Heart right ventricle (tissue), 16 donors: ENCODE results near the gene MERTK. TPM values are rescaled to one million over a fixed set of nuclear protein-coding genes. Genes with fewer than 3 reads are reported as not detected.

Experiments
- ATAC-seq, 8 donors: fragments of 200-7000 bp; cut with Tn5 transposase; one replicate each; pipeline ENCODE4 v1.9.1; 2020; ENCODE audit warnings: mild to moderate bottlenecking in 8 of 8, moderate library complexity in 8 of 8, moderate number of reproducible peaks in 1 of 8
- DNase-seq, 2 donors: peaks; one replicate each; pipeline ENCODE4 v3.0.0-alpha.2; 2020
- H3K27ac ChIP-seq, 10 donors: fragments of 200-600 bp; sonication (generic) in 2 of 10; one replicate each; pipeline versions ENCODE4 v1.5.0 to v1.8.0; 2020 to 2022; ENCODE audit warnings: mild to moderate bottlenecking in 3 of 10
- H3K27me3 ChIP-seq, 7 donors: fragments of 200-600 bp; one replicate each; pipeline ENCODE4 v1.8.0; 2021 to 2022; ENCODE audit warnings: mild to moderate bottlenecking in 2 of 7
- H3K36me3 ChIP-seq, 9 donors: fragments of 200-600 bp; sonication (generic) in 1 of 9; one replicate each; pipeline versions ENCODE4 v1.5.0 to v1.8.0; 2020 to 2022; ENCODE audit warnings: mild to moderate bottlenecking in 2 of 9
- H3K4me1 ChIP-seq, 9 donors: fragments of 200-600 bp; sonication (generic) in 1 of 9; one replicate each; pipeline versions ENCODE4 v1.5.0 to v1.8.0; 2020 to 2022; ENCODE audit warnings: mild to moderate bottlenecking in 4 of 9
- H3K4me3 ChIP-seq, 10 donors: fragments of 200-600 bp; sonication (generic) in 2 of 10; one replicate each; pipeline versions ENCODE4 v1.5.0 to v1.8.0; 2020 to 2022; ENCODE audit warnings: mild to moderate bottlenecking in 7 of 10, moderate library complexity in 2 of 10
- H3K9me3 ChIP-seq, 11 donors: fragments of 200-600 bp in 10 of 11; sonication (generic) in 2 of 11; one replicate each; pipeline versions ENCODE4 v1.5.0 to v1.8.0; 2013 to 2022; ENCODE audit warnings: mild to moderate bottlenecking in 2 of 11, control low read depth in 1 of 11, moderate library complexity in 1 of 11
- WGBS, 2 donors: extraction: QIAGEN DNeasy Blood & Tissue Kit; methylation state at CpG; one replicate each; pipeline ENCODE4 v1.1.7; 2013; ENCODE audit warnings: inconsistent platforms in 1 of 2; 5-methylcytosine and 5-hydroxymethylcytosine counted together
- intact Hi-C, 10 donors: fragments of 100-400 bp; cut with DNase I; formaldehyde crosslinking; loops; one replicate each; pipeline versions ENCODE4 v1.11.1 to v1.14.2; 2022
- polyA plus RNA-seq, 2 donors: library from polyadenylated mRNA; stranded (reverse); fragments of 200-250 nt; gene quantifications; one replicate each; pipeline ENCODE4 v1.2.3, GENCODE V29; 2013
- total RNA-seq, 10 donors: library from RNA; stranded (reverse); fragmentation: NEBNext Ultra II Directional in 3 of 10; extraction: Animal tissue kit (Norgen Biotek cat#: 25700) in 3 of 10; gene quantifications; one replicate each; pipeline versions ENCODE4 v1.2.1 to v1.2.4, GENCODE V29; 2021 to 2023
- TF ChIP-seq, protein P1 (sequence below), 9 donors: fragments of 200-600 bp; sonication (generic) in 2 of 9; IDR thresholded peaks; one replicate each; pipeline versions ENCODE4 v1.5.0 to v1.8.0; 2021 to 2022; ENCODE audit warnings: antibody characterized with exemption in 9 of 9, mild to moderate bottlenecking in 5 of 9, moderate library complexity in 1 of 9
- donor health status: Arrhythmogenic right ventricular cardiomyopathy.
- donor health status: ischemic (EF 13 %, LVEDD 7.1; RV severe dilation, severe dysfunction).
- donor health status: healthy with polysubstance abuse.
- donor health status: DM: no; HTN: yes; CAD: no.
- donor health status: DM: no; HTN: no; CAD: no.
- donor health status: ischemic (EF 25% LVEDD 6.9; RV normal size, moderate dysfunction).
- donor health status: ischemic (EF 25% LVEDD 5.7; RV mildly dilated, moderate dysfunction).
- donor health status: healthy.
- donor health status: DM: yes; HTN: yes; CAD: no.
- donor health status: Ischemic cardiomyopathy.
- donor health status: ischemic (EF 35%, LVEDD 5.7; RV mildly dilated, moderate dysfunction).
- donor health status: nonischemic (EF 11% LVEDD 7.7; RV severe dilation, severe dysfunction).
- donor health status: DM: yes; HTN: yes; CAD: no.
- donor health status: PGD.
- donor health status: ischemic (EF 29% LVEDD 5.4; RV normal size, mild dysfunction).
- donor health status: nonischemic (EF 23%, LVEDD 6.1; RV moderate dilation, normal function).

MERTK gene
- total and polyA plus RNA-seq, 12 donors, result 2.3 to 8.9 (median 3.9) TPM

DNA sequence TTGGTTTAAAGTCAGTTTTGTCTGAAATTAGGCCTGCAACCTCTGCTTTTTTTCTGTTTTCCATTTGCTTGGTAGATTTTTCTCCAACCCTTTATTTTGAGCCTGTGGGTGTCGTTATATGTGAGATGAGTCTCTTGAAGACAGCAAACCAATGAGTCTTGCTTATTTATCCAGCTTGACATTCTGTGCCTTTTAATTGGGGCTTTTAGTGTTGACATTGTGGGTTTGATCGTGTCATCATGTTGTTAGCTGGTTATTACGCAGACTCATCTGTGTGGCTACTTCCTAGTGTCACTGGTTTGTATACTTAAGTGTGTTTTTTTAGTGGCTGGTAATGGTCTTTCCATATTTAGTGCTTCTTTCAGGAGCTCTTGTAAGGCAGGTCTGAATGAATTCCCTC is 175.5 kb downstream of the MERTK start:
- Histone ChIP-seq H3K27me3 (no peaks in the 10 kb centered on the region), H3K36me3 (peaks cover 0 to 86% (median 13%) of the 10 kb centered on the region in 9 donors), H3K9me3 (peaks cover 0 to 16% (median 0%) of the 10 kb centered on the region in 11 donors), H3K4me1 (peaks cover 0 to 20% (median 7%) of the 10 kb centered on the region in 9 donors), H3K27ac (no peak overlapping the region), H3K4me3 (no peak overlapping the region)
- DNase-seq, result no peak
- intact Hi-C loops, result no loop called here
- ATAC-seq, result no peak
- TF ChIP-seq, protein P1, sequence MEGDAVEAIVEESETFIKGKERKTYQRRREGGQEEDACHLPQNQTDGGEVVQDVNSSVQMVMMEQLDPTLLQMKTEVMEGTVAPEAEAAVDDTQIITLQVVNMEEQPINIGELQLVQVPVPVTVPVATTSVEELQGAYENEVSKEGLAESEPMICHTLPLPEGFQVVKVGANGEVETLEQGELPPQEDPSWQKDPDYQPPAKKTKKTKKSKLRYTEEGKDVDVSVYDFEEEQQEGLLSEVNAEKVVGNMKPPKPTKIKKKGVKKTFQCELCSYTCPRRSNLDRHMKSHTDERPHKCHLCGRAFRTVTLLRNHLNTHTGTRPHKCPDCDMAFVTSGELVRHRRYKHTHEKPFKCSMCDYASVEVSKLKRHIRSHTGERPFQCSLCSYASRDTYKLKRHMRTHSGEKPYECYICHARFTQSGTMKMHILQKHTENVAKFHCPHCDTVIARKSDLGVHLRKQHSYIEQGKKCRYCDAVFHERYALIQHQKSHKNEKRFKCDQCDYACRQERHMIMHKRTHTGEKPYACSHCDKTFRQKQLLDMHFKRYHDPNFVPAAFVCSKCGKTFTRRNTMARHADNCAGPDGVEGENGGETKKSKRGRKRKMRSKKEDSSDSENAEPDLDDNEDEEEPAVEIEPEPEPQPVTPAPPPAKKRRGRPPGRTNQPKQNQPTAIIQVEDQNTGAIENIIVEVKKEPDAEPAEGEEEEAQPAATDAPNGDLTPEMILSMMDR (IDR thresholded peaks at IDR 0.05), result no peak
- WGBS, 2 donors, result 95 to 97% methylated on average over 3 of the region's 3 CpGs

DNA sequence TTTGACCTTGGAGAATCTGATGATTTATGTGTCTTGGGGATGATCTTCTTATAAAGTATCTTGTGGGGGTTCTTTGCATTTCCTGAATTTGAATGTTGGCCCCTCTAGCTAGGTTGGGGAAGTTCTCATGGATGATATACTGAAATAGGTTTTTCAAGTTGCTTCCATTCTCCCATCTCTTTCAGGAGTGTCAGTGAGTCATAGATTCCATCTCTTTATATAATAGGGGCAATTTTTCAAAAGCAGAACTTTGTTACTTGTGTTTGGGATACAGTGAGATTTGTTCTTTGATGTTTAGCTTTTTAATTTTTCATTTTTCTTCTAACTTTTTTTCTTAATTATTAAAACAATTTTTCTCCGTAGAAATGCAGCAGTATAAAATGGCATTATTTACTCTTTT is 176.1 kb downstream of the MERTK start:
- Histone ChIP-seq H3K27ac (no peak overlapping the region), H3K27me3 (no peaks in the 10 kb centered on the region), H3K36me3 (peaks cover 0 to 87% (median 11%) of the 10 kb centered on the region in 9 donors), H3K4me1 (peaks cover 0 to 20% (median 7%) of the 10 kb centered on the region in 9 donors), H3K4me3 (no peak overlapping the region), H3K9me3 (peaks cover 0 to 15% (median 0%) of the 10 kb centered on the region in 11 donors)
- intact Hi-C loops, result no loop called here
- WGBS, 2 donors, result 96 to 98% methylated on average over 1 of the region's 1 CpG
- DNase-seq, result no peak
- no peak for ATAC-seq
- TF ChIP-seq, protein P1 (IDR thresholded peaks at IDR 0.05), result no peak

- Histone ChIP-seq H3K27ac (peak overlapping the region in 9 of 10 donors; percentile 5 to 72 (median 58)), H3K36me3 (peaks cover 0 to 86% (median 12%) of the 10 kb centered on the region in 9 donors)
Observed at GRCh38 chr2:112075490-112076260, 177.3 kb downstream of the MERTK start.

GRCh38 chr2:112077814-112078213 is 179.4 kb downstream of the MERTK start:
- ATAC-seq (no peak), DNase-seq (no peak)
- Histone ChIP-seq H3K27ac (no peak overlapping the region), H3K4me1 (peaks cover 0 to 20% (median 7%) of the 10 kb centered on the region in 9 donors), H3K27me3 (no peaks in the 10 kb centered on the region), H3K4me3 (no peak overlapping the region), H3K9me3 (peaks cover 0 to 9% (median 0%) of the 10 kb centered on the region in 11 donors), H3K36me3 (peaks cover 0 to 88% (median 23%) of the 10 kb centered on the region in 9 donors)
- TF ChIP-seq, protein P1 (IDR thresholded peaks at IDR 0.05), result no peak
- 71 to 75% methylated on average over 1 of the region's 1 CpG for WGBS, 2 donors
- intact Hi-C loops, result no loop called here

More at GRCh38 chr2:112075490-112076260, 177.3 kb downstream of the MERTK start:
- DNase-seq (no peak), ATAC-seq (peak; percentile 22 to 84 (median 72))
- Histone ChIP-seq H3K9me3 (peaks cover 0 to 9% (median 0%) of the 10 kb centered on the region in 11 donors), H3K4me3 (no peak overlapping the region), H3K27me3 (no peaks in the 10 kb centered on the region), H3K4me1 (peaks cover 0 to 20% (median 7%) of the 10 kb centered on the region in 9 donors)
- TF ChIP-seq, protein P1 (IDR thresholded peaks at IDR 0.05), result no peak
- 65 to 72% methylated on average over 8 of the region's 8 CpGs for WGBS, 2 donors
- intact Hi-C loops, result no loop called here

Other genes with a start within 250 kb of the MERTK start
- gene ANAPC1, start 14.4 kb upstream of the MERTK start, total RNA-seq, result 10 to 100 TPM; 12.0 to 23.2 (median 19.4) TPM
- 1 to 10 TPM; 3.9 to 4.4 TPM for gene ANAPC1, start 14.4 kb upstream of the MERTK start, polyA plus RNA-seq
- gene TMEM87B, start 156.7 kb downstream of the MERTK start, total RNA-seq, result 10 to 100 TPM in 2 of 10 donors, 1 to 10 TPM in 8; 4.4 to 11.1 (median 5.7) TPM
- 1 to 10 TPM; 4.8 to 6.0 TPM for gene TMEM87B, start 156.7 kb downstream of the MERTK start, polyA plus RNA-seq
- gene FBLN7, start 239.8 kb downstream of the MERTK start, total RNA-seq, result 1 to 10 TPM in 5 of 10 donors, under 1 TPM in 5; 0.22 to 1.7 (median 0.90) TPM
- under 1 TPM; 0.22 to 0.74 TPM for gene FBLN7, start 239.8 kb downstream of the MERTK start, polyA plus RNA-seq